Brain microvascular endothelial cell (primary cell): ENCODE data around the gene MTA3.

Source experiments
- DNase-seq: peaks from one replicate; pipeline ENCODE4 v3.0.0-alpha.2; 2020
- H3K27ac ChIP-seq: fragments of 250-450 bp; sonication (Bioruptor Pico); 2 replicates; pipeline ENCODE4 v1.5.1; 2020; ENCODE audit warnings: mild to moderate bottlenecking, moderate library complexity
- H3K27me3 ChIP-seq: fragments of 250-450 bp; sonication (Bioruptor Pico); replicated peaks from 2 replicates; pipeline ENCODE4 v1.5.1; 2020; ENCODE audit warnings: mild to moderate bottlenecking
- H3K36me3 ChIP-seq: fragments of 250-450 bp; sonication (Bioruptor Pico); replicated peaks from 2 replicates; pipeline ENCODE4 v1.5.1; 2020; ENCODE audit warnings: mild to moderate bottlenecking
- H3K4me3 ChIP-seq: 2 replicates; pipeline ENCODE4 v1.5.1; 2011; ENCODE audit warnings: low read depth, mild to moderate bottlenecking, control low read depth, low read length, moderate library complexity
- in situ Hi-C: cut with HindIII; loops from 2 replicates; pipeline ENCODE4 v1.10.0; 2017; ENCODE audit warnings: low sequenced_read_pairs, low pct_ligation_motif_present
- TF ChIP-seq, protein P1 (sequence below): IDR thresholded peaks from 2 replicates; pipeline ENCODE4 v1.5.1; 2011; ENCODE audit warnings: low read depth, mild to moderate bottlenecking, moderate library complexity, low read length, control low read depth, inconsistent platforms; ENCODE audit errors: missing control alignments

The MTA3 gene

DNA sequence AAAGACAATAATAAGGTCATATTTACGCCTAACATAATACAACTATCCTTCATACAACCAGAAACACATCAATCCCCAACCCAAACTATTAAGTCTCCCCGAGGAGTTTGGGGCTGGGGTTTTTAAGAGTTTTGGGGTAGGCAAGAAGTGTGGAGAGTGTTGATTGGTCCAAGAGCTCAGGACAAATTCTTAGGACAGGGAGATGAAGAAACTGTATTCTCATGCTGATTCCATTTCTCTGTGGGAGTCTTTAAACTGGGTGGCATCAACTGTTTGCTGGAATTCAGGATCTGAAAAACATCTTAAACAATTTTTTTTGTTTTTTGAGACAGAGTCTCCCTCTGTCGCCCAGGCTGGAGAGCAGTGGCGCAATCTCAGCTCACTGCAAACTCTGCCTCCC lies 25.6 kb upstream of the MTA3 start:
- Histone ChIP-seq H3K4me3 (no peak overlapping the region), H3K27me3 (no peaks in the 10 kb centered on the region), H3K36me3 (no peaks in the 10 kb centered on the region), H3K27ac (no peak overlapping the region)
- DNase-seq: no peak
- in situ Hi-C loops: no loop called here
- TF ChIP-seq, protein P1, sequence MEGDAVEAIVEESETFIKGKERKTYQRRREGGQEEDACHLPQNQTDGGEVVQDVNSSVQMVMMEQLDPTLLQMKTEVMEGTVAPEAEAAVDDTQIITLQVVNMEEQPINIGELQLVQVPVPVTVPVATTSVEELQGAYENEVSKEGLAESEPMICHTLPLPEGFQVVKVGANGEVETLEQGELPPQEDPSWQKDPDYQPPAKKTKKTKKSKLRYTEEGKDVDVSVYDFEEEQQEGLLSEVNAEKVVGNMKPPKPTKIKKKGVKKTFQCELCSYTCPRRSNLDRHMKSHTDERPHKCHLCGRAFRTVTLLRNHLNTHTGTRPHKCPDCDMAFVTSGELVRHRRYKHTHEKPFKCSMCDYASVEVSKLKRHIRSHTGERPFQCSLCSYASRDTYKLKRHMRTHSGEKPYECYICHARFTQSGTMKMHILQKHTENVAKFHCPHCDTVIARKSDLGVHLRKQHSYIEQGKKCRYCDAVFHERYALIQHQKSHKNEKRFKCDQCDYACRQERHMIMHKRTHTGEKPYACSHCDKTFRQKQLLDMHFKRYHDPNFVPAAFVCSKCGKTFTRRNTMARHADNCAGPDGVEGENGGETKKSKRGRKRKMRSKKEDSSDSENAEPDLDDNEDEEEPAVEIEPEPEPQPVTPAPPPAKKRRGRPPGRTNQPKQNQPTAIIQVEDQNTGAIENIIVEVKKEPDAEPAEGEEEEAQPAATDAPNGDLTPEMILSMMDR: no peak

DNA sequence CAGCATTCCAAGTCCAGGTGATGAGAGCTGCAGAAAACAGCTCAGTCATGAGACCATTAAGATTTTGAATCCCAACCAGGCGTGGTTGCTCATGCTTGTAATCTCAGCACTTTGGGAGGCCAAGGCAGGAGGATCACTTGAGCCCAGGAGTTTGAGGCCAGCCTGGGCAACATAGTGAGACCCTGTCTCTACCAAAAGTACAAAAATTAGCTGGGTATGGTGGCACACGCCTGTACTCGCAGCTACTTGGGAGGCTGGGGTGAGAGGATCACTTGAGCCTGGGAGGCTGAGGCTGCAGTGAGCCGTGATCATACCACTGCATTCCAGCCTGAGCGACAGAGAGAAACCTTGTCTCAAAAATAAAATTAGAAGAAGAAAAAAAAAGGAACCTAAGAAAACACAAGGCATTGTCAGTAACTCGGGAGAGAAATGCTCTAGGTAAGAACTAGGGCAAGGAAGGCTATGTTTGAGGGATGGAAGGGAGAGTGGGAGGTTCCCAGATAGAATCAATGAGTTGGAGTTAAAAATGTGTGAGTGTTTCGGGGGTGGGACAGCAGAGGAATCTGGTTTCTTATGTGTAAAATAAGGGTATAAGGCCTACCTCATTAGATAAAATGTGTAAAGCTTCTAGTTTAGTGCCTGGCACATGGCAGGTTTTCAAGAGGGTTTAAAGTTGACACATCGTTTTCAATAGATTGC lies 23.3 kb upstream of the MTA3 start:
- Histone ChIP-seq H3K27me3 (no peaks in the 10 kb centered on the region), H3K27ac (no peak overlapping the region), H3K4me3 (no peak overlapping the region), H3K36me3 (no peaks in the 10 kb centered on the region)
- in situ Hi-C loops: no loop called here
- TF ChIP-seq, protein P1: no peak
- no peak for DNase-seq

DNA sequence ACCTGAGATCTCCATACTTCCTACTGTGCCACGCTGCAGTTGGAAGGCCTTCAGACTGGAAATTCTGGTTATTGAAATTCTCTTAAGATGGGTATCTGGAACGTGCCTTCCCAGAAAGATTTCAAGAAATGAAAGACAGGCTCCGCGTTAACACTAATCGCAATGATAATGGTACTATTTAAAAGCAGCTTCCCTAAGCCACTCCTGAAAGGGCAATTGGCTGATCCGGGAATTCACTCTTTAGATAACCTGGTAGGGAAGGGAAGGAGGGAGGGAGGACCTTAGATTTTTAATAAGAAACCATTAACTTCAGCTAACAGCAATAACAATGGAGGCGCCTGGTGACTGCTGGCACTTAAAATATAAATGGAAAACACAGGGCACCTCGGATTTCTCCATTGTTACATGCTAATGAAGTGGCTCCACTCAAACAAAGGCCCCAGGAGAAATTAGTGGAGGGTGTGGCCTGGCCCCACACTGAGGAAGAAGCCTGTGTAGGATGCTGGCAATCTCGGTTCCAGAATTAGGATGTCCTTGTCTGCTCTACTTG lies 22.5 kb upstream of the MTA3 start:
- Histone ChIP-seq H3K36me3 (no peaks in the 10 kb centered on the region), H3K4me3 (no peak overlapping the region), H3K27me3 (no peaks in the 10 kb centered on the region), H3K27ac (no peak overlapping the region)
- in situ Hi-C loops: no loop called here
- TF ChIP-seq, protein P1: no peak
- no peak for DNase-seq

DNA sequence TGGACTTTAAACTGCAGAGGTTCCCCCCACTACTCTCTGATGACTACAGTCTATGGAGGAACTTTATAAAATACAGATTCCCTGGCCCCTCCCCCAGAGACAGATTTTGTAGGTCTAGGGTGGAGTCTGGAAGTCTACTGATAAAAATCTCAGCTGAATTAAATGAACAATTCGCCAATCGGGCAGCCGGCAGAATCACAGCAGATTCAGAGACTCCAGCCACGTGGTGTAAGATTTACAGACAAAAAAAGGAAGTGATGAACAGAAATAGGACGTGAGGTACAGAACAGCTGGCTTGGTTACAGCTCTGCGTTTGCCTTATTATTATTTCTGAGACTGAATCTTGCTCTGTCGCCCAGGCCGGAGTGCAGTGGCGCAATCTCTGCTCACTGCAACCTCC lies 21.4 kb upstream of the MTA3 start:
- DNase-seq: no peak
- Histone ChIP-seq H3K4me3 (no peak overlapping the region), H3K27ac (no peak overlapping the region)

DNA sequence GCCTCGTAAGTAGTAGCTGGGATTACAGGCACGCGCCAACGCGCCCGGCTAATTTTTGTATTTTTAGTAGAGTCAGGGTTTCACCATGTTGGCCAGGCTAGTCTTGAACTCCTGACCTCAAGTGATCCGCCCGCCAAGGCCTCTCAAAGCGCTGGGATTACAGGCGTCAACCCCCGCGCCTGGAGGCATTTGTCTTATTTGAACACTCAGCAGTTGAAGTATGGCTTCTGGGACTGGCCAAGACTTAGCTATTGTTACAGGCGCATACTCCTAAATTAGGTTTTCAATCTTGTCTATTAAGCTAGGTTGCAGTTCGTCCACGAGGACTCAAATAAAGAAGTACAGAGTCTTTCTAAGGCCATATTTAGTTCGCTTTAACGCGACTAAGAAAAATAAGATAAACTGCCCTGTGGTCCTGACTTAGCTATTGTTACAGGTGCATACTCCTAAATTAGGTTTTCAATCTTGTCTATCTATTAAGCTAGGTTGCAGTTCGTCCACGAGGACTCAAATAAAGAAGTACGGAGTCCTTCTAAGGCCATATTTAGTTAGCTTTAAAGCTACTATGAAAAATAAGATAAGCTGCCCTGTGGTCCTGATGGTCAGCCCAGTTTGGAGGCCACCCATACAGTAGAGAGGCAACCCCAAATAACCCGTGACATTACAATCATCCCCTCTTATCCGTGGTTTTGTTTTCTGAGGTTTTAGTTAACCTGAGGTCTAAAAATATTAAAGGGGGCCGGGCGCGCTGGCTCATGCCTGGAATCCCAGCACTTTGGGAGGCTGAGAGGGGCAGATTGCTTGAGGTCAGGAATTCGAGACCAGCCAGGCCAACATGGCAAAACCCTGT lies 20.8 kb upstream of the MTA3 start:
- in situ Hi-C loops: no loop called here

More for the DNA sequence above, 21.4 kb upstream of the MTA3 start:
- Histone ChIP-seq H3K27me3 (no peaks in the 10 kb centered on the region), H3K36me3 (no peaks in the 10 kb centered on the region)
- in situ Hi-C loops: no loop called here
- TF ChIP-seq, protein P1: no peak

More for the DNA sequence above, 20.8 kb upstream of the MTA3 start:
- no peak for DNase-seq
- TF ChIP-seq, protein P1: no peak
- no peak overlapping the region for H3K4me3 ChIP-seq
- no peaks in the 10 kb centered on the region for H3K36me3 ChIP-seq
- H3K27me3 ChIP-seq: no peaks in the 10 kb centered on the region
- no peak overlapping the region for H3K27ac ChIP-seq
